ENCODE measurements around the gene ELK1.
"Not testable (repeated sequence)": the region's sequence is repeated elsewhere in the genome, so short reads cannot be mapped to it uniquely, and the experiment has no call there.

The ELK1 gene

GRCh38 chrX:47683829-47684205 is 33.5 kb upstream of the ELK1 start:
- no peak overlapping the region for H2AFZ ChIP-seq (ENCODE audit: low read length)
- DNase-seq (ENCODE audit: low spot score): no peak
- H2BK120ac ChIP-seq (ENCODE audit: low read depth, low read length): no peak overlapping the region
- no peak overlapping the region for H2BK12ac ChIP-seq (ENCODE audit: low read length)
- peaks cover 0 to 3% (median 0%) of the 10 kb centered on the region in 3 experiments for H3K27me3 ChIP-seq (ENCODE audit: control insufficient read depth in 3 of 3, insufficient read depth in 3 of 3, low read depth in 1 of 3, low read length in 3 of 3)
- WGBS, 2 donors (ENCODE audit: extremely low coverage in 2 of 2, insufficient read length in 2 of 2, insufficient replicate concordance in 1 of 2): no CpG with 5 or more reads among the region's 3 CpGs
- H3K18ac ChIP-seq (ENCODE audit: low read length): no peak overlapping the region
- no peak overlapping the region for H3K4ac ChIP-seq (ENCODE audit: low read length)
- no peak overlapping the region for H3K4me3 ChIP-seq (ENCODE audit: low read length in 2 of 2)
- no peak overlapping the region for H2BK5ac ChIP-seq (ENCODE audit: low read length)
- no peaks in the 10 kb centered on the region for H3K79me1 ChIP-seq (ENCODE audit: low read depth, low read length)
- H3K36me3 ChIP-seq (replicated peaks in 1 of 2; ENCODE audit: control insufficient read depth in 2 of 2, insufficient read depth in 2 of 2, low read length in 2 of 2): no peaks in the 10 kb centered on the region
- no peak overlapping the region for H3K27ac ChIP-seq (replicated peaks; ENCODE audit: low read length)
- no peak overlapping the region for H4K91ac ChIP-seq (ENCODE audit: low read depth, low read length, poor library complexity)
- no peak overlapping the region for H4K8ac ChIP-seq (ENCODE audit: low read depth, low read length)
- no peak overlapping the region for H3K4me2 ChIP-seq (ENCODE audit: insufficient read depth, low read length, poor library complexity, severe bottlenecking)
- H2BK15ac ChIP-seq (ENCODE audit: low read length): no peak overlapping the region
- H3K9ac ChIP-seq (ENCODE audit: low read depth, low read length, poor library complexity): no peak overlapping the region
- no peak overlapping the region for H3K14ac ChIP-seq (ENCODE audit: low read length)
- H3K9me3 ChIP-seq (replicated peaks in 1 of 2; ENCODE audit: control insufficient read depth in 2 of 2, insufficient read depth in 1 of 2, low read depth in 1 of 2, low read length in 2 of 2): no peaks in the 10 kb centered on the region
- no peaks in the 10 kb centered on the region for H3K4me1 ChIP-seq (ENCODE audit: control insufficient read depth in 2 of 2, insufficient read depth in 1 of 2, low read depth in 1 of 2, low read length in 2 of 2)
- no peak overlapping the region for H2AK5ac ChIP-seq (ENCODE audit: low read depth, low read length)
- no peak overlapping the region for H3K23ac ChIP-seq (ENCODE audit: low read depth, low read length, poor library complexity)

- H3K4me2 ChIP-seq (ENCODE audit: insufficient read depth, low read length, poor library complexity, severe bottlenecking): no peak overlapping the region
- no peak overlapping the region for H3K23ac ChIP-seq (ENCODE audit: low read depth, low read length, poor library complexity)
- H3K9ac ChIP-seq (ENCODE audit: low read depth, low read length, poor library complexity): no peak overlapping the region
- H4K8ac ChIP-seq (ENCODE audit: low read depth, low read length): no peak overlapping the region
- no peak overlapping the region for H2BK5ac ChIP-seq (ENCODE audit: low read length)
- no peak for DNase-seq (ENCODE audit: low spot score)
- H3K14ac ChIP-seq (ENCODE audit: low read length): no peak overlapping the region
- H3K79me1 ChIP-seq (ENCODE audit: low read depth, low read length): no peaks in the 10 kb centered on the region
- no CpG with 5 or more reads among the region's 14 CpGs for WGBS, 2 donors (ENCODE audit: extremely low coverage in 2 of 2, insufficient read length in 2 of 2, insufficient replicate concordance in 1 of 2)
- no peak overlapping the region for H3K27ac ChIP-seq (replicated peaks; ENCODE audit: low read length)
- no peak overlapping the region for H3K4ac ChIP-seq (ENCODE audit: low read length)
- H2BK12ac ChIP-seq (ENCODE audit: low read length): no peak overlapping the region
- no peaks in the 10 kb centered on the region for H3K9me3 ChIP-seq (replicated peaks in 1 of 2; ENCODE audit: control insufficient read depth in 2 of 2, insufficient read depth in 1 of 2, low read depth in 1 of 2, low read length in 2 of 2)
- H3K4me1 ChIP-seq (ENCODE audit: control insufficient read depth in 2 of 2, insufficient read depth in 1 of 2, low read depth in 1 of 2, low read length in 2 of 2): no peaks in the 10 kb centered on the region
- H2AK5ac ChIP-seq (ENCODE audit: low read depth, low read length): no peak overlapping the region
- H2BK15ac ChIP-seq (ENCODE audit: low read length): no peak overlapping the region
- H3K36me3 ChIP-seq (replicated peaks in 1 of 2; ENCODE audit: control insufficient read depth in 2 of 2, insufficient read depth in 2 of 2, low read length in 2 of 2): no peaks in the 10 kb centered on the region
- H3K18ac ChIP-seq (ENCODE audit: low read length): no peak overlapping the region
- H2BK120ac ChIP-seq (ENCODE audit: low read depth, low read length): no peak overlapping the region
- H2AFZ ChIP-seq (ENCODE audit: low read length): no peak overlapping the region
- peaks cover 0 to 3% (median 0%) of the 10 kb centered on the region in 3 experiments for H3K27me3 ChIP-seq (ENCODE audit: control insufficient read depth in 3 of 3, insufficient read depth in 3 of 3, low read depth in 1 of 3, low read length in 3 of 3)
- no peak overlapping the region for H4K91ac ChIP-seq (ENCODE audit: low read depth, low read length, poor library complexity)
- H3K4me3 ChIP-seq (ENCODE audit: low read length in 2 of 2): no peak overlapping the region
Measured at GRCh38 chrX:47683184-47683828, 32.9 kb upstream of the ELK1 start.

DNA sequence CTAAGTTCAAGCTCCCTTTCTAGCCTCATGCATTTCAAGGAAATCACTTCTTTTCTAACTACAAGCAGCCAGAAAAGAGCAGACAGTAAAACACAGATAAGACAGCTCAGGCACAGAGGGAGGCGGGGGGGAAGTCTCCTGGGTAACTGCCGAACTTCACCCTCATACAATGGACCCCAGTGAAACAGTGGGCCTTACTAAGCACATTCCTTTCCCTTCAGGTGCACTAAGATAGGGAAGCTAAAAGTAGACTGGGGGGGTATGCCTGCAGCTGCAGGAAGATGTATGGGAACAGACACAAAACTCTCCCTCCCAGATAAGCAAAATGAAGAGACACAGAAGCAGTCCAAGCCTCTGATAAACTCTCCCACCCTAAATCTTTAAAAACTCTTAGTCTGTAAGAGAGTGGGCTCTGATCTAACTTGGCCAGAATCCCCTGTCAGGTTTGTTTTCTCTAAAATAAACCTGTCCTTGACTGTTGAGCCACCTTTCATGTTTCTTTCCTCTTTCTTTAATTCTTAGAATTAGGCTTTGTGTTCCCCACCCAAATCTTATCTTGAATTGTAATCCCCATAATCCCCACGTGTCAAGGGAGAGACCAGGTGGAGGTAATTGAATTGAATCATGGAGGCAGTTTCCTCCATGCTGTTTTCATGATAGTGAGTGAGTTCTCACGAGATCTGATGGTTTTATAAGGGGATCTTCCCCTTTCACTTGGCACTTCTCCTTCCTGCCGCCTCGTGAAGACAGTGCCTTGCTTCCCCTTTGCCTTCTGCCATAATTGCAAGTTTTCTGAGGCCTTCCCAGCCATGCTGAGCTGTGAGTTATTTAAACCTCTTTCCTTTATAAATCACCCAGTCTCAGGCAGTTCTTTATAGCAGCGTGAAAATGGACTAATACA is 25.8 kb upstream of the ELK1 start:
- not testable (repeated sequence) for H3K18ac ChIP-seq (ENCODE audit: low read length); H2BK15ac ChIP-seq (ENCODE audit: low read length); H2BK5ac ChIP-seq (ENCODE audit: low read length); H3K4me1 ChIP-seq (ENCODE audit: control insufficient read depth in 2 of 2, insufficient read depth in 1 of 2, low read depth in 1 of 2, low read length in 2 of 2); H3K9ac ChIP-seq (ENCODE audit: low read depth, low read length, poor library complexity); H3K9me3 ChIP-seq (replicated peaks in 1 of 2; ENCODE audit: control insufficient read depth in 2 of 2, insufficient read depth in 1 of 2, low read depth in 1 of 2, low read length in 2 of 2); H3K79me1 ChIP-seq (ENCODE audit: low read depth, low read length); H2AK5ac ChIP-seq (ENCODE audit: low read depth, low read length); H4K91ac ChIP-seq (ENCODE audit: low read depth, low read length, poor library complexity); DNase-seq (ENCODE audit: low spot score); H3K36me3 ChIP-seq (replicated peaks in 1 of 2; ENCODE audit: control insufficient read depth in 2 of 2, insufficient read depth in 2 of 2, low read length in 2 of 2); H3K27me3 ChIP-seq (ENCODE audit: control insufficient read depth in 3 of 3, insufficient read depth in 3 of 3, low read depth in 1 of 3, low read length in 3 of 3); H3K14ac ChIP-seq (ENCODE audit: low read length); H2BK120ac ChIP-seq (ENCODE audit: low read depth, low read length); H4K8ac ChIP-seq (ENCODE audit: low read depth, low read length); H2BK12ac ChIP-seq (ENCODE audit: low read length); H2AFZ ChIP-seq (ENCODE audit: low read length); H3K4ac ChIP-seq (ENCODE audit: low read length); H3K4me2 ChIP-seq (ENCODE audit: insufficient read depth, low read length, poor library complexity, severe bottlenecking); H3K4me3 ChIP-seq (ENCODE audit: low read length in 2 of 2); H3K27ac ChIP-seq (replicated peaks; ENCODE audit: low read length); H3K23ac ChIP-seq (ENCODE audit: low read depth, low read length, poor library complexity)
- WGBS, 2 donors (ENCODE audit: extremely low coverage in 2 of 2, insufficient read length in 2 of 2, insufficient replicate concordance in 1 of 2): no CpG with 5 or more reads among the region's 7 CpGs

DNA sequence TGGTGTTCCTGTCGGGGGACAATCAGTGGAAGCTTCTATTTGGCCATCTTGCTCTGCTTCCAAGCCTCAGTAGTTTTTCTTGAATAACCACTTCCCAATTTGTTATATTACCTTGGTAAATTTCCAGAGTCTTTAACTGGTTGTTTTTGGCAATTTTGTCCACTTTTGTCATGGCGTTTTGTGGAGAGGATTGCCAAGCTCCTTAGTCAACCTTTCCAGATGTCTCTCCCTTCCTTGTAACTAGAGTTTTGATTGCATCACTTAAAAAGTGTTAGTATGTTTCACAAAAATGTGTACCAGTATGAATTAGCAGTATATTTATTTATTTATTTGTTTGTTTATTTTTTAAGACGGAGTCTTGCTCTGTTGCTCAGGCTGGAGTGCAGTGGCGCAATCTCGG is 24.4 kb upstream of the ELK1 start:
- Histone ChIP-seq H4K8ac (ENCODE audit: low read depth, low read length) (no peak overlapping the region), H3K4me3 (ENCODE audit: low read length in 2 of 2) (no peak overlapping the region), H3K14ac (ENCODE audit: low read length) (no peak overlapping the region), H2BK5ac (ENCODE audit: low read length) (no peak overlapping the region), H3K36me3 (replicated peaks in 1 of 2; ENCODE audit: control insufficient read depth in 2 of 2, insufficient read depth in 2 of 2, low read length in 2 of 2) (no peaks in the 10 kb centered on the region), H3K9ac (ENCODE audit: low read depth, low read length, poor library complexity) (no peak overlapping the region), H3K9me3 (replicated peaks in 1 of 2; ENCODE audit: control insufficient read depth in 2 of 2, insufficient read depth in 1 of 2, low read depth in 1 of 2, low read length in 2 of 2) (no peaks in the 10 kb centered on the region), H3K27me3 (ENCODE audit: control insufficient read depth in 3 of 3, insufficient read depth in 3 of 3, low read depth in 1 of 3, low read length in 3 of 3) (no peaks in the 10 kb centered on the region), H2AK5ac (ENCODE audit: low read depth, low read length) (no peak overlapping the region), H3K27ac (replicated peaks; ENCODE audit: low read length) (no peak overlapping the region), H4K91ac (ENCODE audit: low read depth, low read length, poor library complexity) (no peak overlapping the region), H2BK15ac (ENCODE audit: low read length) (no peak overlapping the region), H2BK12ac (ENCODE audit: low read length) (no peak overlapping the region), H3K23ac (ENCODE audit: low read depth, low read length, poor library complexity) (no peak overlapping the region), H2AFZ (ENCODE audit: low read length) (no peak overlapping the region), H3K4me1 (ENCODE audit: control insufficient read depth in 2 of 2, insufficient read depth in 1 of 2, low read depth in 1 of 2, low read length in 2 of 2) (no peaks in the 10 kb centered on the region), H3K4me2 (ENCODE audit: insufficient read depth, low read length, poor library complexity, severe bottlenecking) (no peak overlapping the region), H2BK120ac (ENCODE audit: low read depth, low read length) (no peak overlapping the region), H3K79me1 (ENCODE audit: low read depth, low read length) (no peaks in the 10 kb centered on the region), H3K4ac (ENCODE audit: low read length) (no peak overlapping the region), H3K18ac (ENCODE audit: low read length) (no peak overlapping the region)
- no CpG with 5 or more reads among the region's 5 CpGs for WGBS, 2 donors (ENCODE audit: extremely low coverage in 2 of 2, insufficient read length in 2 of 2, insufficient replicate concordance in 1 of 2)
- no peak for DNase-seq (ENCODE audit: low spot score)
